ENCODE data around the gene KCNN4. TPM values are rescaled to one million over a fixed set of nuclear protein-coding genes. Genes with fewer than 3 reads are reported as not detected.
A peak's percentile ranks its signal among the peaks of the same experiment; 100 is the strongest.

Gene KCNN4
- total and polyA plus RNA-seq, 10 of the 15 experiments (the other 5 are each of a cell fraction or from before 2014, with no cell fraction given), result 1.4 to 112 (median 77.9) TPM

DNA sequence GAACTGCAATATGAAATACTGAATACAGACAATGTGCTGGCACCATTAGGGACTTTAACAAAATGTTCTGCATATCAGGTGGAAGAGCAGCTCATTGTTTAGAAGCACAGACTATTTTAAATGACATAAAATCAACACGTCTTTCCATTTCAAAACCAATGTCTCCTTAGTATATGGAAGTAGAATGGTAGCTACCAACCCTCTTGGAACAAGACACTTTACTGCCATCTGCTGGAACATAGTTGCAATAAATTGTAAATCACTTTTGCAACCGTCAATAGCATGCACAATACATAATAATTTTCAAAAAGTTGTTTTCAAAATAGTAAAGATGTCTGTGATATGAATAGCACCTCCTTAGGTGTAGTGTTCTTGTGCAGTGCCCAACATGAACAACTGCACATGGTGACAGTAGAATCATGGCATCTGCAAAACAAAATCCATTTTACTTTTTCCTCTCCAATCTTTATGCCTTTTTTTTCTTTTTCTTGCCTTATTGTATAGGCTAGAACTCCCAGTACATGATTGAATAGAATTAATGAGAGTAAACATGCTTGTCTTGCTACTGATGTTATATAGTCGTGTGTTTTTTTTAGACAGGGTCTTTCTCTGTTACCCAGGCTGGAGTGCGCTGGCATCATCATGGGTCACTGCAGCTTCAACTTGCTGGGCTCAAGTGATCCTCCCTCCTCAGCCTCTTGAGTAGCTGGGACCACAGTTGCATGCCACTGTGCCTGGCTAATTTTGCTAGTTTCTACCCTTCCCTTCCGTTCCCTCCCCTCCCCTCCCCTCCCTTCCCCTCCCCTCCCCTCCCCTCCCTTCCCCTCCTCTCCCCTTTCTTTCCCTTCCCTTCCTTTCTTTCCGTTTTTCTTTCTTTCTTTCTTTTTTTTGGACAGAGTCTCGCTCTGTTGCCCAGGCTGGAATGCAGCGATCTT is 29.3 kb upstream of the KCNN4 start:
- in situ Hi-C loops (cut with MboI), result loop anchor here (10.0 kb wide), 1 partner anchor 365 kb away; no protein-coding TSS in a partner anchor
- no peak overlapping the region for H3K27ac ChIP-seq (ENCODE audit: control insufficient read depth, insufficient read depth)
- BruUV-seq (replicated peaks), result no TSS peak
- SMC1A ChIA-PET (ENCODE audit: uncharacterized antibody, unreplicated experiment), result interaction anchor here (0.6 to 3.3 kb wide), 25 partner anchors 9 to 378 kb away, joined by 3 to 28 read pairs (median 4); partner anchors contain the start of genes PLAUR and ZNF283
- H3K4me2 ChIP-seq (ENCODE audit: control insufficient read depth, insufficient read depth), result no peak overlapping the region
- no peaks in the 10 kb centered on the region for H3K27me3 ChIP-seq (replicated peaks in 1 of 2; ENCODE audit: control insufficient read depth in 2 of 2, insufficient read depth in 2 of 2, low read length in 1 of 2)
- FAIRE-seq, result peak; percentile 83
- RAD21 ChIA-PET (ENCODE audit: unreplicated experiment), result interaction anchor here (0.6 to 3.6 kb wide), 19 partner anchors 17 to 363 kb away, joined by 3 to 37 read pairs (median 4); partner anchors contain the start of genes IRGQ, KCNN4, PLAUR and SMG9
- peak; percentile 24 for DNase-seq (ENCODE audit: low read depth, low spot score)
- TF ChIP-seq RAD21 (IDR thresholded peaks at IDR 0.05; ENCODE audit: insufficient read depth, low read depth, low read length) (peak; percentile 78), ZNF207 (IDR thresholded peaks at IDR 0.05; ENCODE audit: borderline replicate concordance) (no peak), SMC3 (IDR thresholded peaks at IDR 0.05; ENCODE audit: borderline replicate concordance, low read length) (peak; percentile 73), CBX3 (IDR thresholded peaks at IDR 0.05; ENCODE audit: borderline replicate concordance, low read depth) (no peak)
- TF ChIP-seq, protein P1, sequence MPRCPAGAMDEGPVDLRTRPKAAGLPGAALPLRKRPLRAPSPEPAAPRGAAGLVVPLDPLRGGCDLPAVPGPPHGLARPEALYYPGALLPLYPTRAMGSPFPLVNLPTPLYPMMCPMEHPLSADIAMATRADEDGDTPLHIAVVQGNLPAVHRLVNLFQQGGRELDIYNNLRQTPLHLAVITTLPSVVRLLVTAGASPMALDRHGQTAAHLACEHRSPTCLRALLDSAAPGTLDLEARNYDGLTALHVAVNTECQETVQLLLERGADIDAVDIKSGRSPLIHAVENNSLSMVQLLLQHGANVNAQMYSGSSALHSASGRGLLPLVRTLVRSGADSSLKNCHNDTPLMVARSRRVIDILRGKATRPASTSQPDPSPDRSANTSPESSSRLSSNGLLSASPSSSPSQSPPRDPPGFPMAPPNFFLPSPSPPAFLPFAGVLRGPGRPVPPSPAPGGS (IDR thresholded peaks at IDR 0.05; ENCODE audit: borderline replicate concordance, insufficient read depth, low read depth, low read length, poor library complexity, severe bottlenecking), result no peak
- TF ChIP-seq, protein P2, sequence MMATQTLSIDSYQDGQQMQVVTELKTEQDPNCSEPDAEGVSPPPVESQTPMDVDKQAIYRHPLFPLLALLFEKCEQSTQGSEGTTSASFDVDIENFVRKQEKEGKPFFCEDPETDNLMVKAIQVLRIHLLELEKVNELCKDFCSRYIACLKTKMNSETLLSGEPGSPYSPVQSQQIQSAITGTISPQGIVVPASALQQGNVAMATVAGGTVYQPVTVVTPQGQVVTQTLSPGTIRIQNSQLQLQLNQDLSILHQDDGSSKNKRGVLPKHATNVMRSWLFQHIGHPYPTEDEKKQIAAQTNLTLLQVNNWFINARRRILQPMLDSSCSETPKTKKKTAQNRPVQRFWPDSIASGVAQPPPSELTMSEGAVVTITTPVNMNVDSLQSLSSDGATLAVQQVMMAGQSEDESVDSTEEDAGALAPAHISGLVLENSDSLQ (IDR thresholded peaks at IDR 0.05), result no peak
- TF ChIP-seq, protein P3, sequence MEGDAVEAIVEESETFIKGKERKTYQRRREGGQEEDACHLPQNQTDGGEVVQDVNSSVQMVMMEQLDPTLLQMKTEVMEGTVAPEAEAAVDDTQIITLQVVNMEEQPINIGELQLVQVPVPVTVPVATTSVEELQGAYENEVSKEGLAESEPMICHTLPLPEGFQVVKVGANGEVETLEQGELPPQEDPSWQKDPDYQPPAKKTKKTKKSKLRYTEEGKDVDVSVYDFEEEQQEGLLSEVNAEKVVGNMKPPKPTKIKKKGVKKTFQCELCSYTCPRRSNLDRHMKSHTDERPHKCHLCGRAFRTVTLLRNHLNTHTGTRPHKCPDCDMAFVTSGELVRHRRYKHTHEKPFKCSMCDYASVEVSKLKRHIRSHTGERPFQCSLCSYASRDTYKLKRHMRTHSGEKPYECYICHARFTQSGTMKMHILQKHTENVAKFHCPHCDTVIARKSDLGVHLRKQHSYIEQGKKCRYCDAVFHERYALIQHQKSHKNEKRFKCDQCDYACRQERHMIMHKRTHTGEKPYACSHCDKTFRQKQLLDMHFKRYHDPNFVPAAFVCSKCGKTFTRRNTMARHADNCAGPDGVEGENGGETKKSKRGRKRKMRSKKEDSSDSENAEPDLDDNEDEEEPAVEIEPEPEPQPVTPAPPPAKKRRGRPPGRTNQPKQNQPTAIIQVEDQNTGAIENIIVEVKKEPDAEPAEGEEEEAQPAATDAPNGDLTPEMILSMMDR (IDR thresholded peaks at IDR 0.05 in 2 of 3, conservative IDR thresholded peaks at IDR 0.05 in 1 of 3; ENCODE audit: control insufficient read depth in 2 of 3, extremely low read depth in 1 of 3, insufficient read depth in 1 of 3, low read depth in 3 of 3, low read length in 3 of 3), result peak; percentile 36 to 76 (median 54); a peak in 4 of 6 replicates
- 8% methylated on average over 6 of the region's 8 CpGs for WGBS (ENCODE audit: insufficient coverage, insufficient replicate concordance, low lambda C conversion rate, missing lambda C conversion rate)
- CTCF ChIA-PET, result interaction anchor here (0.7 to 6.5 kb wide), 41 partner anchors 9 to 377 kb away, joined by 3 to 74 read pairs (median 4); partner anchors contain the start of genes IRGQ, PLAUR, SMG9 and ZNF283
- no peak overlapping the region for H3K4me3 ChIP-seq
- POLR2A ChIA-PET, result interaction anchor here (0.6 to 1.1 kb wide), 4 partner anchors 30 to 1924 kb away, joined by 3 read pairs; no protein-coding TSS in a partner anchor
- H3K9me3 ChIP-seq (replicated peaks; ENCODE audit: control insufficient read depth, insufficient read depth, low read length), result no peaks in the 10 kb centered on the region
- H3K4me1 ChIP-seq (ENCODE audit: control insufficient read depth, insufficient read depth, low read length), result no peaks in the 10 kb centered on the region
- H3K79me2 ChIP-seq (ENCODE audit: control insufficient read depth, insufficient read depth, low read length), result no peaks in the 10 kb centered on the region
- H2AFZ ChIP-seq (ENCODE audit: control insufficient read depth, low read depth, low read length), result no peak overlapping the region
- H4K20me1 ChIP-seq (ENCODE audit: control insufficient read depth, insufficient read depth), result no peaks in the 10 kb centered on the region
- peak; percentile 87 for ATAC-seq
- H3K9ac ChIP-seq (ENCODE audit: control insufficient read depth, insufficient read depth, low read length), result no peak overlapping the region
- no peaks in the 10 kb centered on the region for H3K36me3 ChIP-seq (ENCODE audit: control insufficient read depth in 2 of 2, insufficient read depth in 2 of 2, low read length in 1 of 2)
- intact Hi-C loops (cut with micrococcal nuclease; ENCODE audit: unreplicated experiment), result loop anchor here (1.0 kb wide), 1 partner anchor 65 kb away; no protein-coding TSS in a partner anchor
